GM23338 (cell line): Measurements from ENCODE around the gene ALX3. TPM values are rescaled to one million over a fixed set of nuclear protein-coding genes. Genes with fewer than 3 reads are reported as not detected.
"Not testable (repeated sequence)": the region's sequence is repeated elsewhere in the genome, so short reads cannot be mapped to it uniquely, and the experiment has no call there.

Source experiments
- ATAC-seq: fragments of 200-7000 bp; cut with Tn5 transposase; 3 replicates; pipeline ENCODE4 v1.9.1; 2020
- DNase-seq: peaks from one replicate; pipeline ENCODE4 v3.0.0-alpha.2; 2015; ENCODE audit warnings: low spot score
- H2AFZ ChIP-seq: fragments of 200-600 bp; sonication (generic); 2 replicates; pipeline ENCODE4 v1.8.0; 2016; ENCODE audit warnings: antibody characterized with exemption, mild to moderate bottlenecking, moderate library complexity
- H3F3A ChIP-seq: fragments of 200-600 bp; sonication (generic); replicated peaks from 2 replicates; pipeline ENCODE4 v1.8.0; 2017; ENCODE audit warnings: antibody characterized with exemption, mixed run types, low read depth
- H3K27ac ChIP-seq: fragments of 200-600 bp; sonication (generic); 2 replicates; pipeline ENCODE4 v1.6.1; 2016; ENCODE audit warnings: low read depth
- H3K27me3 ChIP-seq: fragments of 200-600 bp; sonication (generic); 2 replicates; pipeline ENCODE4 v1.8.0; 2016; ENCODE audit warnings: mild to moderate bottlenecking, mixed run types, moderate library complexity; ENCODE audit not compliant: insufficient read depth
- H3K36me3 ChIP-seq: fragments of 200-600 bp; sonication (generic); 2 replicates; pipeline ENCODE4 v1.8.0; 2016; ENCODE audit warnings: mild to moderate bottlenecking; ENCODE audit not compliant: insufficient read depth
- H3K4me1 ChIP-seq: fragments of 200-600 bp; sonication (generic); 2 replicates; pipeline ENCODE4 v1.8.0; 2016; ENCODE audit warnings: mild to moderate bottlenecking, moderate library complexity; ENCODE audit not compliant: insufficient read depth
- H3K4me2 ChIP-seq: fragments of 200-600 bp; sonication (generic); 2 replicates; pipeline ENCODE4 v1.7.1; 2017; ENCODE audit warnings: mixed run types
- H3K4me3 ChIP-seq: fragments of 200-600 bp; sonication (generic); 2 replicates; pipeline ENCODE4 v1.6.1; 2016; ENCODE audit warnings: mixed run types
- H3K79me2 ChIP-seq: fragments of 200-600 bp; sonication (generic); replicated peaks from 2 replicates; pipeline ENCODE4 v1.8.0; 2017; ENCODE audit warnings: mild to moderate bottlenecking; ENCODE audit not compliant: insufficient read depth
- H3K9me2 ChIP-seq: fragments of 200-600 bp; sonication (generic); 2 replicates; pipeline ENCODE4 v1.8.0; 2017; ENCODE audit not compliant: insufficient read depth
- H4K20me1 ChIP-seq: fragments of 200-600 bp; sonication (generic); replicated peaks from 2 replicates; pipeline ENCODE4 v1.8.0; 2017; ENCODE audit warnings: mild to moderate bottlenecking; ENCODE audit not compliant: insufficient read depth
- H3K27ac Mint-ChIP-seq: 2 replicates; pipeline ENCODE4 v1.8.0; 2020; ENCODE audit warnings: inconsistent platforms, mild to moderate bottlenecking, moderate library complexity, mixed read lengths
- H3K27me3 Mint-ChIP-seq: 3 replicates; pipeline ENCODE4 v1.8.0; 2022; ENCODE audit warnings: low read depth, mild to moderate bottlenecking, moderate library complexity, mixed read lengths, inconsistent platforms; ENCODE audit not compliant: insufficient read depth, poor library complexity
- H3K36me3 Mint-ChIP-seq: 3 replicates; pipeline ENCODE4 v1.8.0; 2021; ENCODE audit warnings: low read depth, mild to moderate bottlenecking, inconsistent platforms, moderate library complexity, mixed read lengths
- H3K4me1 Mint-ChIP-seq: 3 replicates; pipeline ENCODE4 v1.8.0; 2020; ENCODE audit warnings: mild to moderate bottlenecking, inconsistent platforms, mixed read lengths
- H3K4me3 Mint-ChIP-seq: 3 replicates; pipeline ENCODE4 v1.8.0; 2021; ENCODE audit warnings: moderate library complexity, mild to moderate bottlenecking, inconsistent platforms, mixed read lengths
- H3K9me3 Mint-ChIP-seq: 3 replicates; pipeline ENCODE4 v1.8.0; 2020; ENCODE audit warnings: moderate library complexity, mild to moderate bottlenecking, inconsistent platforms, mixed read lengths
- CREB1 ChIP-seq: fragments of 250-450 bp; sonication (Bioruptor Pico); IDR thresholded peaks from 2 replicates; pipeline ENCODE4 v1.5.0; 2020; ENCODE audit warnings: low read depth, mild to moderate bottlenecking, moderate library complexity
- EZH2 ChIP-seq: fragments of 200-600 bp; sonication (generic); IDR thresholded peaks from one replicate; pipeline ENCODE4 v1.8.0; 2017; ENCODE audit warnings: antibody characterized with exemption, mild to moderate bottlenecking, low read depth; ENCODE audit not compliant: unreplicated experiment
- EZH2phosphoT487 ChIP-seq: fragments of 200-600 bp; sonication (generic); IDR thresholded peaks from one replicate; pipeline ENCODE4 v1.8.1; 2018; ENCODE audit warnings: antibody characterized with exemption; ENCODE audit not compliant: unreplicated experiment
- NANOG ChIP-seq: IDR thresholded peaks from 2 replicates; pipeline ENCODE4 v1.6.1; 2016; ENCODE audit warnings: antibody characterized with exemption, borderline replicate concordance
- POLR2AphosphoS5 ChIP-seq: IDR thresholded peaks from 2 replicates; pipeline ENCODE4 v1.6.1; 2016; ENCODE audit warnings: antibody characterized with exemption, low read depth
- ZNF114 ChIP-seq: fragments of 250-450 bp; sonication (Bioruptor Pico); IDR thresholded peaks from 2 replicates; pipeline ENCODE4 v1.5.0; 2020; ENCODE audit warnings: mild to moderate bottlenecking, moderate library complexity
- polyA plus RNA-seq: library from polyadenylated mRNA; unstranded; fragments of >200 nt; fragmentation: Nextera tagmentation; extraction: Ambion mirVana; gene quantifications from 2 replicates; pipeline ENCODE4 v1.2.1, GENCODE V29; 2016
- total RNA-seq: library from RNA; depleted of rRNA; stranded (reverse); fragments of >200 nt; shearing (Covaris generic); gene quantifications from 2 replicates; pipeline ENCODE4 v1.2.3, GENCODE V29; 2014
- TF ChIP-seq, protein P1 (sequence below): fragments of 250-450 bp; sonication (Bioruptor Pico); IDR thresholded peaks from 2 replicates; pipeline ENCODE4 v1.5.0; 2020; ENCODE audit warnings: mild to moderate bottlenecking, moderate library complexity
- TF ChIP-seq, protein P2 (sequence below), 2 experiments: fragments of 200-600 bp in 1 of 2; sonication (generic) in 1 of 2; conservative IDR thresholded peaks; 2 replicates each; pipeline versions ENCODE4 v1.5.1 to v1.6.1; 2016 to 2017; ENCODE audit warnings: antibody characterized with exemption in 2 of 2, low read depth in 2 of 2, mild to moderate bottlenecking in 2 of 2, moderate library complexity in 1 of 2
- TF ChIP-seq, protein P3 (sequence below): IDR thresholded peaks from one replicate; pipeline ENCODE4 v1.6.1; 2018; ENCODE audit warnings: antibody characterized with exemption; ENCODE audit not compliant: unreplicated experiment
- TF ChIP-seq, protein P4 (sequence below): IDR thresholded peaks from 2 replicates; pipeline ENCODE4 v1.6.1; 2016; ENCODE audit warnings: antibody characterized with exemption

ALX3 gene
- total and polyA plus RNA-seq, 2 experiments from 2014 or later, result not detected

DNA sequence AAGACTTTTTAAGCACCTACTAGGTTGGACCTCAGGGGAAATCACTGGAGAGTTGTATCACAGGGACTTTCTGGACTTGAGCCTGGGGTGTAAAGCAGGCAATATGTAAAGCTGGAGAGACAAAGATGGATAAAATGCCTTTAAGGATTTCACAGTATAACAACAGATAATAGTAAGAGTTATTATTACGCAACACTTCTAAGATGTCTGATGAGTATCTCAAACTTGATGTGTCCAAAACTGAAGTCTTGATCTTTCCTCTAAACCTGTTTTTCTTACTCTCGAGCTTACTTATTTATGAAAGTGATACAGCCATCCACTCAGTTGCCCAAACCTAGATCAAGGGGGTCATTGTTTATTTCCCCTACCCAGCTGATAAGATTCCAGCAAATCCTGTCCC, 38.1 kb downstream of the ALX3 start:
- peaks cover 25% of the 10 kb centered on the region for H3K4me1 ChIP-seq
- no peak overlapping the region for H3K27ac ChIP-seq
- H3K4me3 ChIP-seq, result no peak overlapping the region
- no peak for DNase-seq
- TF ChIP-seq, protein P1, sequence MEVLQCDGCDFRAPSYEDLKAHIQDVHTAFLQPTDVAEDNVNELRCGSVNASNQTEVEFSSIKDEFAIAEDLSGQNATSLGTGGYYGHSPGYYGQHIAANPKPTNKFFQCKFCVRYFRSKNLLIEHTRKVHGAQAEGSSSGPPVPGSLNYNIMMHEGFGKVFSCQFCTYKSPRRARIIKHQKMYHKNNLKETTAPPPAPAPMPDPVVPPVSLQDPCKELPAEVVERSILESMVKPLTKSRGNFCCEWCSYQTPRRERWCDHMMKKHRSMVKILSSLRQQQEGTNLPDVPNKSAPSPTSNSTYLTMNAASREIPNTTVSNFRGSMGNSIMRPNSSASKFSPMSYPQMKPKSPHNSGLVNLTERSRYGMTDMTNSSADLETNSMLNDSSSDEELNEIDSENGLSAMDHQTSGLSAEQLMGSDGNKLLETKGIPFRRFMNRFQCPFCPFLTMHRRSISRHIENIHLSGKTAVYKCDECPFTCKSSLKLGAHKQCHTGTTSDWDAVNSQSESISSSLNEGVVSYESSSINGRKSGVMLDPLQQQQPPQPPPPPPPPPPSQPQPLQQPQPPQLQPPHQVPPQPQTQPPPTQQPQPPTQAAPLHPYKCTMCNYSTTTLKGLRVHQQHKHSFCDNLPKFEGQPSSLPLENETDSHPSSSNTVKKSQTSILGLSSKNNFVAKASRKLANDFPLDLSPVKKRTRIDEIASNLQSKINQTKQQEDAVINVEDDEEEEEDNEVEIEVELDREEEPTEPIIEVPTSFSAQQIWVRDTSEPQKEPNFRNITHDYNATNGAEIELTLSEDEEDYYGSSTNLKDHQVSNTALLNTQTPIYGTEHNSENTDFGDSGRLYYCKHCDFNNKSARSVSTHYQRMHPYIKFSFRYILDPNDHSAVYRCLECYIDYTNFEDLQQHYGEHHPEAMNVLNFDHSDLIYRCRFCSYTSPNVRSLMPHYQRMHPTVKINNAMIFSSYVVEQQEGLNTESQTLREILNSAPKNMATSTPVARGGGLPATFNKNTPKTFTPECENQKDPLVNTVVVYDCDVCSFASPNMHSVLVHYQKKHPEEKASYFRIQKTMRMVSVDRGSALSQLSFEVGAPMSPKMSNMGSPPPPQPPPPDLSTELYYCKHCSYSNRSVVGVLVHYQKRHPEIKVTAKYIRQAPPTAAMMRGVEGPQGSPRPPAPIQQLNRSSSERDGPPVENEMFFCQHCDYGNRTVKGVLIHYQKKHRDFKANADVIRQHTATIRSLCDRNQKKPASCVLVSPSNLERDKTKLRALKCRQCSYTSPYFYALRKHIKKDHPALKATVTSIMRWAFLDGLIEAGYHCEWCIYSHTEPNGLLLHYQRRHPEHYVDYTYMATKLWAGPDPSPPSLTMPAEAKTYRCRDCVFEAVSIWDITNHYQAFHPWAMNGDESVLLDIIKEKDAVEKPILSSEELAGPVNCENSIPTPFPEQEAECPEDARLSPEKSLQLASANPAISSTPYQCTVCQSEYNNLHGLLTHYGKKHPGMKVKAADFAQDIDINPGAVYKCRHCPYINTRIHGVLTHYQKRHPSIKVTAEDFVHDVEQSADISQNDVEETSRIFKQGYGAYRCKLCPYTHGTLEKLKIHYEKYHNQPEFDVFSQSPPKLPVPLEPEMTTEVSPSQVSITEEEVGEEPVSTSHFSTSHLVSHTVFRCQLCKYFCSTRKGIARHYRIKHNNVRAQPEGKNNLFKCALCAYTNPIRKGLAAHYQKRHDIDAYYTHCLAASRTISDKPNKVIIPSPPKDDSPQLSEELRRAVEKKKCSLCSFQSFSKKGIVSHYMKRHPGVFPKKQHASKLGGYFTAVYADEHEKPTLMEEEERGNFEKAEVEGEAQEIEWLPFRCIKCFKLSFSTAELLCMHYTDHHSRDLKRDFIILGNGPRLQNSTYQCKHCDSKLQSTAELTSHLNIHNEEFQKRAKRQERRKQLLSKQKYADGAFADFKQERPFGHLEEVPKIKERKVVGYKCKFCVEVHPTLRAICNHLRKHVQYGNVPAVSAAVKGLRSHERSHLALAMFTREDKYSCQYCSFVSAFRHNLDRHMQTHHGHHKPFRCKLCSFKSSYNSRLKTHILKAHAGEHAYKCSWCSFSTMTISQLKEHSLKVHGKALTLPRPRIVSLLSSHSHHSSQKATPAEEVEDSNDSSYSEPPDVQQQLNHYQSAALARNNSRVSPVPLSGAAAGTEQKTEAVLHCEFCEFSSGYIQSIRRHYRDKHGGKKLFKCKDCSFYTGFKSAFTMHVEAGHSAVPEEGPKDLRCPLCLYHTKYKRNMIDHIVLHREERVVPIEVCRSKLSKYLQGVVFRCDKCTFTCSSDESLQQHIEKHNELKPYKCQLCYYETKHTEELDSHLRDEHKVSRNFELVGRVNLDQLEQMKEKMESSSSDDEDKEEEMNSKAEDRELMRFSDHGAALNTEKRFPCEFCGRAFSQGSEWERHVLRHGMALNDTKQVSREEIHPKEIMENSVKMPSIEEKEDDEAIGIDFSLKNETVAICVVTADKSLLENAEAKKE (CRISPR knock-in tag), result no peak
- TF ChIP-seq NANOG, result no peak
- TF ChIP-seq POLR2AphosphoS5, result no peak
- TF ChIP-seq, protein P2, sequence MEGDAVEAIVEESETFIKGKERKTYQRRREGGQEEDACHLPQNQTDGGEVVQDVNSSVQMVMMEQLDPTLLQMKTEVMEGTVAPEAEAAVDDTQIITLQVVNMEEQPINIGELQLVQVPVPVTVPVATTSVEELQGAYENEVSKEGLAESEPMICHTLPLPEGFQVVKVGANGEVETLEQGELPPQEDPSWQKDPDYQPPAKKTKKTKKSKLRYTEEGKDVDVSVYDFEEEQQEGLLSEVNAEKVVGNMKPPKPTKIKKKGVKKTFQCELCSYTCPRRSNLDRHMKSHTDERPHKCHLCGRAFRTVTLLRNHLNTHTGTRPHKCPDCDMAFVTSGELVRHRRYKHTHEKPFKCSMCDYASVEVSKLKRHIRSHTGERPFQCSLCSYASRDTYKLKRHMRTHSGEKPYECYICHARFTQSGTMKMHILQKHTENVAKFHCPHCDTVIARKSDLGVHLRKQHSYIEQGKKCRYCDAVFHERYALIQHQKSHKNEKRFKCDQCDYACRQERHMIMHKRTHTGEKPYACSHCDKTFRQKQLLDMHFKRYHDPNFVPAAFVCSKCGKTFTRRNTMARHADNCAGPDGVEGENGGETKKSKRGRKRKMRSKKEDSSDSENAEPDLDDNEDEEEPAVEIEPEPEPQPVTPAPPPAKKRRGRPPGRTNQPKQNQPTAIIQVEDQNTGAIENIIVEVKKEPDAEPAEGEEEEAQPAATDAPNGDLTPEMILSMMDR (conservative IDR thresholded peaks at IDR 0.05; ENCODE audit: low read depth in 2 of 2), result no peak
- no peak for TF ChIP-seq EZH2phosphoT487
- no peak for TF ChIP-seq ZNF114 (CRISPR knock-in tag)
- TF ChIP-seq CREB1, result no peak
- TF ChIP-seq, protein P3, sequence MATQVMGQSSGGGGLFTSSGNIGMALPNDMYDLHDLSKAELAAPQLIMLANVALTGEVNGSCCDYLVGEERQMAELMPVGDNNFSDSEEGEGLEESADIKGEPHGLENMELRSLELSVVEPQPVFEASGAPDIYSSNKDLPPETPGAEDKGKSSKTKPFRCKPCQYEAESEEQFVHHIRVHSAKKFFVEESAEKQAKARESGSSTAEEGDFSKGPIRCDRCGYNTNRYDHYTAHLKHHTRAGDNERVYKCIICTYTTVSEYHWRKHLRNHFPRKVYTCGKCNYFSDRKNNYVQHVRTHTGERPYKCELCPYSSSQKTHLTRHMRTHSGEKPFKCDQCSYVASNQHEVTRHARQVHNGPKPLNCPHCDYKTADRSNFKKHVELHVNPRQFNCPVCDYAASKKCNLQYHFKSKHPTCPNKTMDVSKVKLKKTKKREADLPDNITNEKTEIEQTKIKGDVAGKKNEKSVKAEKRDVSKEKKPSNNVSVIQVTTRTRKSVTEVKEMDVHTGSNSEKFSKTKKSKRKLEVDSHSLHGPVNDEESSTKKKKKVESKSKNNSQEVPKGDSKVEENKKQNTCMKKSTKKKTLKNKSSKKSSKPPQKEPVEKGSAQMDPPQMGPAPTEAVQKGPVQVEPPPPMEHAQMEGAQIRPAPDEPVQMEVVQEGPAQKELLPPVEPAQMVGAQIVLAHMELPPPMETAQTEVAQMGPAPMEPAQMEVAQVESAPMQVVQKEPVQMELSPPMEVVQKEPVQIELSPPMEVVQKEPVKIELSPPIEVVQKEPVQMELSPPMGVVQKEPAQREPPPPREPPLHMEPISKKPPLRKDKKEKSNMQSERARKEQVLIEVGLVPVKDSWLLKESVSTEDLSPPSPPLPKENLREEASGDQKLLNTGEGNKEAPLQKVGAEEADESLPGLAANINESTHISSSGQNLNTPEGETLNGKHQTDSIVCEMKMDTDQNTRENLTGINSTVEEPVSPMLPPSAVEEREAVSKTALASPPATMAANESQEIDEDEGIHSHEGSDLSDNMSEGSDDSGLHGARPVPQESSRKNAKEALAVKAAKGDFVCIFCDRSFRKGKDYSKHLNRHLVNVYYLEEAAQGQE, result no peak
- TF ChIP-seq, protein P4, sequence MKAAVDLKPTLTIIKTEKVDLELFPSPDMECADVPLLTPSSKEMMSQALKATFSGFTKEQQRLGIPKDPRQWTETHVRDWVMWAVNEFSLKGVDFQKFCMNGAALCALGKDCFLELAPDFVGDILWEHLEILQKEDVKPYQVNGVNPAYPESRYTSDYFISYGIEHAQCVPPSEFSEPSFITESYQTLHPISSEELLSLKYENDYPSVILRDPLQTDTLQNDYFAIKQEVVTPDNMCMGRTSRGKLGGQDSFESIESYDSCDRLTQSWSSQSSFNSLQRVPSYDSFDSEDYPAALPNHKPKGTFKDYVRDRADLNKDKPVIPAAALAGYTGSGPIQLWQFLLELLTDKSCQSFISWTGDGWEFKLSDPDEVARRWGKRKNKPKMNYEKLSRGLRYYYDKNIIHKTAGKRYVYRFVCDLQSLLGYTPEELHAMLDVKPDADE, result no peak
- TF ChIP-seq EZH2, result no peak
- H3K9me2 ChIP-seq, result no peaks in the 10 kb centered on the region
- Mint-ChIP-seq H3K4me3 (no peak overlapping the region), H3K4me1 (peaks cover 26% of the 10 kb centered on the region), H3K27ac (no peak overlapping the region), H3K36me3 (peaks cover 4% of the 10 kb centered on the region), H3K27me3 (peaks cover 4% of the 10 kb centered on the region), H3K9me3 (no peaks in the 10 kb centered on the region)
- no peak for ATAC-seq
- peaks cover 11% of the 10 kb centered on the region for H4K20me1 ChIP-seq
- no peaks in the 10 kb centered on the region for H3K27me3 ChIP-seq
- peaks cover 24% of the 10 kb centered on the region for H3K79me2 ChIP-seq
- no peak overlapping the region for H2AFZ ChIP-seq
- no peaks in the 10 kb centered on the region; the same call in 1 of the 2 replicates for H3F3A ChIP-seq
- H3K36me3 ChIP-seq, result no peaks in the 10 kb centered on the region
- no peak overlapping the region for H3K4me2 ChIP-seq

DNA sequence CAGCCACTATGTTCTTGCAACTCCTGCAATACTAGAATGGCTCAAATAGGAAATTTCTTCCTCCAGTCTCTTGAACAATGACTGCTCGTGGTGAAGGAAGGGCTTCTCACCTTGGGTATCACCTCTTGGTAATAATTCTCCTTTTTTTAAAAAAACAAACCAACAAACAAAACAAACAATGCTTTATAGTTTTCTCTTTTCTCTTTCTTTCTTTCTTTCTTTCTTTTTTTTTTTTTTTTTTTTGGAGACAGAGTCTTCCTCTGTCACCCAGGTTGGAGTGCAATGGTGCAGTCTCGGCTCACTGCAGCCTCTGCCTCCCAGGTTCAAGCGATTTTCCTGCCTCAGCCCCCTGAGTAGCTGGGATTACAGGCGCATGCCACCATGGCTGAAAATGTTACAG, 39.8 kb downstream of the ALX3 start:
- Mint-ChIP-seq H3K4me1 (peaks cover 23% of the 10 kb centered on the region), H3K27ac (peak overlapping the region; percentile 49)
- H3K27ac ChIP-seq, H4K20me1 ChIP-seq, H3K36me3 ChIP-seq, H3K9me3 Mint-ChIP-seq, H3K79me2 ChIP-seq, H3K4me3 Mint-ChIP-seq, H3F3A ChIP-seq, H3K36me3 Mint-ChIP-seq, H3K27me3 ChIP-seq, H3K27me3 Mint-ChIP-seq, ATAC-seq, H2AFZ ChIP-seq, H3K9me2 ChIP-seq, H3K4me3 ChIP-seq, H3K4me2 ChIP-seq, DNase-seq: not testable (repeated sequence)
- H3K4me1 ChIP-seq, result peaks cover 19% of the 10 kb centered on the region
